SK-N-SH (cell line): ENCODE measurements around the gene MISP3. TPM values are rescaled to one million over a fixed set of nuclear protein-coding genes. Genes with fewer than 3 reads are reported as not detected.

Experiments used
- CTCF ChIA-PET: fragments of 300-600, 350-600 bp; formaldehyde crosslinking; extraction: SDS; loops from one replicate; lab custom pipeline; 2021; lab: Yijun Ruan, JAX
- POLR2A ChIA-PET: fragments of 350-600 bp; sonication (Branson Sonifier 250); formaldehyde crosslinking; extraction: SDS; loops from one replicate; lab custom pipeline; 2020; ENCODE audit warnings: antibody characterized with exemption, inconsistent platforms; lab: Yijun Ruan, JAX
- DNase-seq: peaks from one replicate; pipeline ENCODE4 v3.0.0; 2012
- H2AFZ ChIP-seq: fragments of 200-600 bp; sonication (generic); 2 replicates; pipeline ENCODE4 v1.8.1; 2016; ENCODE audit warnings: antibody characterized with exemption, mild to moderate bottlenecking, low read depth
- H3F3A ChIP-seq: fragments of 200-600 bp; sonication (generic); replicated peaks from 2 replicates; pipeline ENCODE3; 2016; ENCODE audit warnings: antibody characterized with exemption, mild to moderate bottlenecking; ENCODE audit not compliant: insufficient read depth
- H3K27ac ChIP-seq, 2 experiments: fragments of 200-500 bp in 1 of 2; fragments of 200-600 bp in 1 of 2; sonication (Bioruptor generic) in 1 of 2; sonication (generic), shearing (Covaris generic) in 1 of 2; 2 replicates each; pipeline versions ENCODE4 v1.5.1 to v1.6.1; 2014 to 2016; ENCODE audit warnings: low read depth in 2 of 2, inconsistent platforms in 1 of 2, low read length in 1 of 2, mild to moderate bottlenecking in 1 of 2, mixed read lengths in 1 of 2
- H3K27me3 ChIP-seq: fragments of 200-600 bp; sonication (generic), shearing (Covaris generic); 2 replicates; pipeline ENCODE4 v1.6.1; 2016; ENCODE audit warnings: mixed run types; ENCODE audit not compliant: insufficient read depth
- H3K36me3 ChIP-seq, 2 experiments: fragments of 200-500 bp in 1 of 2; fragments of 200-600 bp in 1 of 2; sonication (Bioruptor generic) in 1 of 2; sonication (generic) in 1 of 2; replicated peaks in 1 of 2; 2 replicates each; pipeline versions ENCODE3 to v1.5.1; 2014 to 2016; ENCODE audit warnings: low read length in 1 of 2, mild to moderate bottlenecking in 1 of 2; ENCODE audit not compliant: insufficient read depth in 2 of 2, control insufficient read depth in 1 of 2
- H3K4me1 ChIP-seq, 2 experiments: fragments of 200-500 bp in 1 of 2; fragments of 200-600 bp in 1 of 2; sonication (Bioruptor generic) in 1 of 2; sonication (generic), shearing (Covaris generic) in 1 of 2; 2 replicates each; pipeline versions ENCODE4 v1.5.1 to v1.6.1; 2014 to 2016; ENCODE audit warnings: low read depth in 1 of 2, low read length in 1 of 2, mixed run types in 1 of 2; ENCODE audit not compliant: insufficient read depth in 2 of 2, control insufficient read depth in 1 of 2
- H3K4me2 ChIP-seq: fragments of 200-600 bp; sonication (generic), shearing (Covaris generic); 2 replicates; pipeline ENCODE4 v1.6.1; 2017; ENCODE audit warnings: mixed run types
- H3K4me3 ChIP-seq, 2 experiments: fragments of 200-500 bp in 1 of 2; fragments of 200-600 bp in 1 of 2; sonication (Bioruptor generic) in 1 of 2; sonication (generic), shearing (Covaris generic) in 1 of 2; 2 replicates each; pipeline versions ENCODE4 v1.5.1 to v1.8.1; 2014 to 2016; ENCODE audit warnings: low read depth in 2 of 2, inconsistent platforms in 1 of 2, low read length in 1 of 2, mild to moderate bottlenecking in 1 of 2, mixed read lengths in 1 of 2, moderate library complexity in 1 of 2
- H3K79me2 ChIP-seq: fragments of 200-600 bp; sonication (generic); 2 replicates; pipeline ENCODE4 v1.8.1; 2017; ENCODE audit warnings: mild to moderate bottlenecking; ENCODE audit not compliant: insufficient read depth
- H3K9ac ChIP-seq: fragments of 200-600 bp; sonication (generic); 2 replicates; pipeline ENCODE4 v1.6.1; 2017; ENCODE audit warnings: mixed run types
- H3K9me2 ChIP-seq: fragments of 200-600 bp; sonication (generic); 2 replicates; pipeline ENCODE4 v1.6.1; 2017; ENCODE audit warnings: mixed run types
- H3K9me3 ChIP-seq: fragments of 200-600 bp; sonication (generic); 2 replicates; pipeline ENCODE4 v1.6.1; 2017; ENCODE audit warnings: mixed run types, mild to moderate bottlenecking, moderate library complexity
- H4K20me1 ChIP-seq: fragments of 200-600 bp; sonication (generic); 2 replicates; pipeline ENCODE4 v1.6.1; 2017; ENCODE audit warnings: mild to moderate bottlenecking, mixed run types; ENCODE audit not compliant: insufficient read depth
- CTCF ChIP-seq: fragments of 200-600 bp; sonication (generic); IDR thresholded peaks from 2 replicates; pipeline ENCODE4 v1.6.1; 2017; ENCODE audit warnings: antibody characterized with exemption, mild to moderate bottlenecking, moderate library complexity
- FOXM1 ChIP-seq: IDR thresholded peaks from 2 replicates; pipeline ENCODE4 v1.4.0; 2012; ENCODE audit warnings: low read depth, mild to moderate bottlenecking
- IRF3 ChIP-seq: fragments of 150-350 bp; IDR thresholded peaks from 2 replicates; pipeline ENCODE4 v1.6.1; 2016; ENCODE audit warnings: mild to moderate bottlenecking, low read depth, low read length
- MXI1 ChIP-seq: IDR thresholded peaks from 2 replicates; pipeline ENCODE4 v1.6.1; 2012; ENCODE audit warnings: mild to moderate bottlenecking, low read depth, low read length, improper control_type of control experiment
- RFX5 ChIP-seq: IDR thresholded peaks from 2 replicates; pipeline ENCODE4 v1.6.1; 2012; ENCODE audit warnings: mild to moderate bottlenecking, improper control_type of control experiment, low read length
- SIN3A ChIP-seq: IDR thresholded peaks from 2 replicates; pipeline ENCODE4 v1.6.1; 2012; ENCODE audit warnings: low read depth, mild to moderate bottlenecking, low read length, moderate library complexity, borderline replicate concordance
- WGBS: methylation state at CpG from one replicate; pipeline ENCODE4 v1.1.6; 2017; ENCODE audit warnings: low lambda C conversion rate; 5-methylcytosine and 5-hydroxymethylcytosine counted together
- polyA plus RNA-seq, 3 experiments: library from polyadenylated mRNA; depleted of rRNA; stranded (reverse); fragments of >200 nt; gene quantifications; 2 replicates each; pipeline ENCODE4 v1.2.3, GENCODE V29; 2012

Gene MISP3
- polyA plus RNA-seq, 1 of the 3 experiments (the other 2 are of a cell fraction) = 2.6 TPM

- peak; percentile 93 for DNase-seq
- ChIA-PET POLR2A (no interaction called here), CTCF (interaction anchor here (0.9 to 5.4 kb wide), 7 partner anchors 9 to 211 kb away, joined by 3 to 19 read pairs (median 4); partner anchors contain the start of genes ASF1B and MISP3)
Measured at GRCh38 chr19:14091081-14091812, 18.7 kb downstream of the MISP3 start.

More at GRCh38 chr19:14091081-14091812, 18.7 kb downstream of the MISP3 start:
- Histone ChIP-seq H3F3A (peaks cover 18% of the 10 kb centered on the region), H2AFZ (peak overlapping the region; percentile 76), H3K9me2 (no peaks in the 10 kb centered on the region), H3K9ac (peak overlapping the region; percentile 79), H3K36me3 (peaks cover 16% of the 10 kb centered on the region in 2 experiments), H3K4me3 (peak overlapping the region; percentile 79 to 91)
- WGBS = 3% methylated on average over 12 of the region's 72 CpGs
- peak; percentile 41; the same call in 1 of the 2 replicates for TF ChIP-seq SIN3A
- TF ChIP-seq FOXM1 = no peak
- TF ChIP-seq MXI1 = 0 out of 2 replicates have a peak, but pooled peaks have one; percentile 9
- TF ChIP-seq IRF3 = no peak
- peak; percentile 55 for TF ChIP-seq CTCF
- TF ChIP-seq RFX5 = no peak
- TF ChIP-seq, all 33 proteins: peak for 3
- H3K4me1 ChIP-seq = peaks cover 0 to 10% of the 10 kb centered on the region in 2 experiments; a peak in 1 of 4 replicates
- peak overlapping the region; percentile 67 to 92; a peak in 3 of 4 replicates for H3K27ac ChIP-seq
- H3K27me3 ChIP-seq = no peaks in the 10 kb centered on the region
- H3K9me3 ChIP-seq = peaks cover 8% of the 10 kb centered on the region; the same call in 1 of the 2 replicates
- peak overlapping the region; percentile 99 for H3K4me2 ChIP-seq
- H3K79me2 ChIP-seq = no peaks in the 10 kb centered on the region; the same call in 1 of the 2 replicates
- peaks cover 4% of the 10 kb centered on the region; the same call in 1 of the 2 replicates for H4K20me1 ChIP-seq
